HG02970 (cell line): ENCODE results near the gene MEGF9.
"Not testable (repeated sequence)": the region's sequence is repeated elsewhere in the genome, so short reads cannot be mapped to it uniquely, and the experiment has no call there.

ENCODE experiments used
- ATAC-seq: cut with Tn5 transposase; IDR thresholded peaks from one replicate; pipeline ENCODE4 v1.9.1; 2021; ENCODE audit warnings: mild to moderate bottlenecking, moderate library complexity, moderate number of reproducible peaks; ENCODE audit not compliant: unreplicated experiment, low FRiP score

The MEGF9 gene

DNA sequence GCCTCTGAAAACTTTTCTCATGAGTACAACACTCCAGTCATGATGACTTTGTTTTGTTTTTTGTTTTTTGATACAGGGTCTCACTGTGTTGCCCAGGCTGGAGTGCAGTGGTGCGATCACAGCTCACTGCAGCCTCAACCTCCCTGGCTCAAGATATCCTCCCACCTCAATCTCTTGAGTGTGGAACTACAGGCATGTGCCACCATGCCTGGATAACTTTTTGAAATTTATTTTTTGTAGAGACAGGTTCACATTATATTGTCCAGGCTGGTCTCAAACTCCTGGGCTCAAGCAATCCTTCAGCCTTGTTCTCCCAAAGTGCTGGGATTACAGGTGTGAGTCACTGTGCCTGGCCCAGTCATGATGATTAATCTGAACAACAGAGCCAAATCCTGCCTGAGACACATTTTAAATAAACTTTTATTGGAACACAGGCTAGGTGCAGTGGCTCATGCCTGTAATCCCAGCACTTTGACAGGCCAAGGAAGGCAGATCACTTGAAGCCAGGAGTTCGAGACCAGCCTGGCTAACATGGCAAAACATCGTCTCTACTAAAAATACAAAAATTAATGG is 85.3 kb downstream of the MEGF9 start:
- not testable (repeated sequence) for ATAC-seq

DNA sequence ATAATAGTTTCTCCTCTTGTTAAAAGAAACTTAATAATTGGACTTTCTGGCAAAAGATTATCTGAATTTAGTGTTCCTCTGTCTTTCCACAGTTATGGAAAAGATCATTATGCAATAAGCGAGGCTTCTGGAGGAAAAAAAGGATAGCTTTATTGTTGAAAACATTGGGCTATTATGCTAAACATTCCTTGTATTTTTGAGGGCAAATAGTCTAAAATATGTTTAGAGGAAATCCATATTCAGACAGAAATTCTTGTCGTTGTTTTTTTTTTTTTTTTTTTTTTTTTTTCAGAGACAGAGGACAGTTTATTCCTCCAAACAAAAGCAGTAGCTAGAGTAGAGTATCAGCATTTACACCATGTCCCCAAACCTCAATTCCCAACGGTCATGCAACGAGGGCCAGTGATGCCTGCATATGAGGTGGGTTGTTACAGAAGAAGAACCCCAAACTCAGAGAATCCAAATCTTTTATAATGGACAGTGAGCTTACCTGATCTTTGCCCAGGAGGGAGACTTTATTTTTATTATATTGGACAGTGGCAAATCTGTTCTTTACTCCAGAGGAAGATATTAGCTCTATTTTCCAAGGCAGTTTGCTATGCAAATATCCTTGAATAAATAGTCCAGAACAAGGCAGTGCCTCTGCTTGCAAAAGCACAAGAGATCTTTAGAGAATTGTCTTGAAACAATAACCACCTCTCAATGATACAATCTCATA is 85.9 kb downstream of the MEGF9 start:
- ATAC-seq: no peak

DNA sequence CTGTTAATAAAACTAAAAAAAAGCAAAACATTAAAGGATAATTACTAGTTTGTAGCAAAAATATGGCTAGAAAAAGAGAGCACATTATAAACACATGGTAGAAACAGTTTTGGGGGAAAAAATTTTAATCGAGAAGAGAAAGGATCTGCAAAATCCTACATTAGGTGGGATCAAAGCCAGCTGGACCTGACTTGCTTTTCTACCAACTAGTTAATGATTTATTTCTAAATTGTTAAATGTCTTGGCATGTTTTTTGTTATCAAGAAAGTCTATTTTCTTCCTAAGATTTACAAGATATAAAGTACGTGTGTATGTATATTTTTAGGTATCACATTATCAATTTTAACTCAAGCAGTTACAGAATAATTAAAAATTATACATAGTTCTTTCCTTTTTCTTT is 87.2 kb downstream of the MEGF9 start:
- ATAC-seq: no peak

DNA sequence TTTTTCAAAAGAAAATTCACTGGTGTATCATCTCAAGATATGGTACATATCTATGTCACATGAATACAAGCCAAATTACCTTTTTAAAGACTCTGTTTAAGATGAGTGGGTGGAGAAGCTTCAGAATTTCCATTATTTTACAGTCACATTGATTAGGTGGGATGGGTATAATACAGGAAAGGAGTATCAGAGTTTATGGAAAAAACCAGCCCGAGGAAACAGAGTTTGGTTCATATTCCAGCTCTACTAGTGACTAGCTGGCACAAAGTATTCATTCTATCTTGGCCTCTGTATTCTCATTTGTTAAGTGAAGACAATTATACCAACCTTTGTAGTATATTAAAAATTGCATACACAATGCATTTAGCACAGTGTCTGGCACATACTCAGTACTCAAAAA is 87.8 kb downstream of the MEGF9 start:
- no peak for ATAC-seq

DNA sequence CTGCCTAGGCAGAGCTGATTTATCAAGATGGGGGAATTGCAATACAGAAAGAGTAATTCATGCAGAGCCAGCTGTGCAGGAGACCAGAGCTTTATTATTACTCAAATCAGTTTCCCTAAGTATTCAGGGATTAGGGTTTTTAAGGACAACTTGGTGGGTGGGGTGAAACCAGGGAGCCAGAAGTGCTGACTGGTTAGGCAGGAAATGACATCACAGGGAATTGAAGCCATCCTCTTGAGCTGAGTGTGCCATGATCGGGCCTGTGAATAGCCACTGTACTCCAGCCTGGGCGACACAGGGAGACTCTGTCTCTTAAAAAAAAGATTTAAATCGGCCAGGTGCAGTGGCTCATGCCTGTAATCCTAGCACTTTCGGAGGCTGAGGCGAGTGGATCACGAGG is 89.0 kb downstream of the MEGF9 start:
- ATAC-seq: no peak

DNA sequence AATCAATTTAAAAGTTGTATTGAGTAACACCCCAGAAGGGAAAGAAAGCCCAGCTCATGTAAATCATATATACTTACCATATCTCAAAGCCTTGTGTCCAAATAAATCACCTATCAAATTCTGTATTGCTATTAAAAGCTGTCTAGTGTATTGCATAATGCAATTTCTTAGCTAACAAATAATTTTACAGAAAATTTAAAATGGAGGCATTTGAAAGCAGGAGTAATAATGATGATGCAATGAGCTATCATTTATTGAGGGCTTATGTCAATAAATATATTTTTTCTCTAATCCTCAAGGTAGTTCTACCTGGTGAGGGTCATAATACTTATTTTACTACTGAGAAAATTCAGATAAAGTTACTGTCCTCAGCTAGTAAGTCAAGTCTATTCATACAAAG is 91.5 kb downstream of the MEGF9 start:
- ATAC-seq: no peak

DNA sequence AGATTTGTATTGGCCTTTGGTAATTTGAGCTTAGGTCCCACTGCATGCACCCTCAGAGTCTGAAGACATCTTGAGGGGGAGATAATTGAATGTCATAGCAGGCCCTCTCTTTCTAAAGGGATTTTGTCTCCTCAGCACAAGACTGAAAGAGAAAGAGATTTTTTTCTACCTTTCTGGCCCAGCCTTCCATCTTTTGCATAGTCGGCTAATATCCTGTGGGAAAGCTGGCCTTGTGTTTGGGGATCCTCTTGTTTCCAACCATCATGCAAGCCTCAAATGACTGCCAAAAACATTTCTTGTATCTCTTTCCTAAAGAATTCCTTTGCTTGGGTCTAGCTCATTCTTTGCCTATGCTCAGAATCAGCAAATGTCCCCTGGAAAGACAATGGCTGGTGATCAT is 92.3 kb downstream of the MEGF9 start:
- no peak for ATAC-seq

DNA sequence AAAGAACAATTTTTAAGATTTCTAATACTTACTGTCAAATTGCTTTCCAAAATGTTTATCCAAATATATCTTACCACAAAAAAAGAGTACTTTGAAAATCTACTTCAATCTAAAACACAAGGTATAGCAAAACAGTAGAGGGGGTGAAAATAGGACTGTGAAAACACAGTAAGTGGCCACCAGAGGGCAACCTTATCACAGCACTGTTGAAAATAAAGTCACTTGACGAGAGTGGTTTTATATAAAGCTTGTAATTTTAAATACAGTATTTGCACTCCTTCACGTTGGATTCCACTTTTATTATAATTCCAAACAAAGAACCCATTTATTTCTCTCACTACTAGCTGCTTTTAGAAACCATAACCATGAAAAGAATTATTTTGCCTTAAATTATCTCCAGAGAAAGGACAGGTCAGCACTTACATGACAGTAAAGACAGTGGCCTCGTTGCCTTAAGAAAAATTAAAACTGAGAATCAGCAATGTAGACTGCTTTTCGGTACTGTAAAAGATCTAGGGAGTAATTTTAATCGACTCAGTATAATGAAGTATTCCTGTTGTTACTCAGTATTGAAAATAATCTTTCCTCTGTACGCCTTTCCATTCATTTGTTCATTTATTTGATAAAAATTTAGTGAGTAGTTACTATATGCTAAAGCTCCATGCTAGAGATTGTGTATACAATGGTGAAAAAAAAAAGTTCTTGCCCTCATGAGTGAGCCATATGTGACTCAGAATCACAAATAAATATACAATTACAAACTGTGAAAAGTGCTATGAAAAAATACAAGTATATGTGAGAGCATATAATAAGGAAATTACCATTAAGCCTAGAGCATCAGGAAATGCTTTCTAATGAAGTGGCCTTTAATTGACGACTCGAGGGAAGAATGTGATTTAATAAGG is 94.3 kb downstream of the MEGF9 start:
- ATAC-seq: peak; percentile 66

DNA sequence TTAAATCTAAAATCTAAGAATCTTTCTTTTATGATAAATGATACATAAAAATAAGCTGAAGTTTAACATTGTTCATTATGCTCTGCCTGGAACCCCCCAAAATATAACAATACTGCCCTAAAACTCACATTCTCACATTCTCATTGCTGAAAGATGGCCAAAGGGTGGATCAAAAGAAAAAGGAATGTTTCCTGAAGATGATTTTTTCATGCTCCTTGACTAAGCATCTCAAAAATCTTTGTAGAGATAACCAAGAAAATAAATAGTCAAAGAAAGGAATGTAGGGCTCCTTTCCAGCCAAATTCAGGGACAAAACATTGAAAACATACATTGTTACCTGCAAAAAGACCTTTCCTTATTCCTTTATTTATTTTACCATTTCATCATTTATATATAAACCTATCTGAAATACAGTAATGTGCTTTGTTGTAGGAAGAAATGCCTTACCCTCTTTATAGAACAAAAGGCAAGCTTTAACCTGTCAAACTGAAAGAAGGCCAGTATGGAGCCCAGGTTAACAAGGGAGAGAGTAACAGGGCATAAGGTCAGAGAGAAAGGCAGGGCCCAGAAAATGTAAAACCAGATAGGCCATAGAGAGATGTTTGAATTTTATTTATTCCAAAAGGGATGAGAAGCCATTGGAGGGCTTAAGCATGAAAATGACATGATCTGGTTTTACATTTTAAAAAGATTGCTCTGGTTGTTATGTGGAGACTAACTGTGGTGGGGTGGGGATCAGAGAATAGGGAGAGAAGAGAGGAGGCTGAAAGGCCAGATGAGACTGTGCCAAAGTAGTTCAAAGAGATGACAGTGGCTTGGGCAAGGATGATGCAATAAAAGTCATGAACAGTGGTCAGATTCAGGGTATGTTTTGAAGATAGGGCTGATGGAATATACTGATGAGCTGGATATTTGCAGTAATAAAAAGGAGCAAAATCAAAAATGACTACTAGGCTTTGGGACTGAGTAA is 97.0 kb downstream of the MEGF9 start:
- ATAC-seq: no peak

DNA sequence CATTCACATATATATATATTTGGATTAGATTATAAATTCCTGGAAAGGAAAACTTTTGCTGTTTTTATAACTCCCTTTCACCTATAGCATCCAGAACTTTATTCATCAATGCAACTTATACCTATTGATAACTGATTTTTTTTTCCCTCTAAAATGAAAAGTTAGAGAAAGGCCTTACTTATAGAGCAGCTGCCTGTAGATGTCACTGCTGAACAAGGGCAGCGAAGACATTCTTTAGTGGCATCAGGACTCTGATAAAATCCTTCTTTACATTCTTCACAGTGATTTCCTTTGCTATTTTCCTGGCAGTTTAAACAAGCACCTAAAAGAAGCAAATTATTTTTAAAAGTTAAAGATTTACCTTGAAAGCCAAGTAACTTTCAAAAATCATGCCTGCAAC is 102.1 kb downstream of the MEGF9 start:
- ATAC-seq: no peak

DNA sequence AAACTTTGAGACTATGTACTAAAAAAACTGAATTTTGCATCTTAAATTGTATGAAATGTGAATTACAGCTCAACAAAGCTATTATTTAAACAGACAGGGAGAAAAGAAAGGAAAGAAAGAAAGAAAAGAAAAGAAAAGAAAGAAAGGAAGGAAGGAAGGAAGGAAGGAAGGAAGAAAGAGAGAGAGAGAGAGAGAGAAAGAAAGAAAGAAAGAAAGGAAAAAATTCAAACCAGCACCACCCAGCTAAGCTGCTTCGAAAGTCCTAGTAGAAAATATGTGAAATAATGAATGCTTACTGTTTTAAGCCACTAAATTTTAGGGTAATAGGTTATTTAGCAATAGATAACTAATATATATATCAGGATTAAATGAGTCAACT is 102.6 kb downstream of the MEGF9 start:
- ATAC-seq: no peak

DNA sequence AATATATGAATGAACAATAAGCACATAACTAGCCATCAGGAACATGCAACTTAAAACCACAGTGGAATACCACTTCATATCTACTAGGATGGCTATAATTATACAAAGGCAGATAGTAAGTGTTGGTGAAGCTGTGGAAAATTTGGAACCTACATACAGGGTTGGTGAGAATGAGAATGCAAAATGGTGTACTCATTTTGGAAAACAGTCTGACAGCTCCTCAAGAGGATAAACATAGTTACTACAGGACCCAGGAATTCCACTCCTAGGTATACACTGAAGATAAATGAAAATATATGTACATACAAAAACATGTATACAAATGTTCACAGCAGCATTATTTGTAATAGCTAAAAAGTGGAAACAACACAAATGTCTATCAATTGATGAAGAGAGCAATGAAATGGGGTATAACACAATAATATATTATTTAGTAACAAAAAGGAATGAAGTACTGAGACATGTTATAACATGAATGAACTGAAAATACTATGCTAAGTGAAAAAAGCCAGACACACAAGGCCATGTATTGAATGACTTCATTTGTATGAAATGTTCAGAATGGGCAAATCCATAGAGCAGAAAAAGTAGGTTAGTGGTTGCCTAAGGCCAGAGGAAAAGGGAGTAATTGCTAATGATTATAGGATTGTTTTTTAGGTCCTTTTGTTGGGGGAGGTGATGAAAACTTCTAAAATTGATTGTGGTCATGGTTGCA is 103.1 kb downstream of the MEGF9 start:
- ATAC-seq: no peak

DNA sequence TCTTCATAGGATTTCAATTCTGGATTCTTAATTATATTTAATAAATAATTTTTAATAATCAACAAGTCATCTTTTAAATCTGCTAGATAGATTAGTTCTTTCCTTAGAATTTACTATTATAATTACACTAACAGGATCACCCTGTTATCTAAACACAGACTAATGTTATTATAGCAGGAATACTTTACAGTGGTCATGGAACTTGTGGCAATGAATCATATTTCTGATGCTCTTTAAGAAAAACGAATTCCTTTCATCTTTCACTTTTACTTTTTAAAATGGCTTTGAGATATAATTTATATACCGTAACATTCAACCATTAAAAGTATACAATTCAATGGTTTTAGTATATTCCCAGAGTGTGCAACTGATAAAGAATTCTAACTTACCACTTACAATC is 104.6 kb downstream of the MEGF9 start:
- ATAC-seq: no peak

DNA sequence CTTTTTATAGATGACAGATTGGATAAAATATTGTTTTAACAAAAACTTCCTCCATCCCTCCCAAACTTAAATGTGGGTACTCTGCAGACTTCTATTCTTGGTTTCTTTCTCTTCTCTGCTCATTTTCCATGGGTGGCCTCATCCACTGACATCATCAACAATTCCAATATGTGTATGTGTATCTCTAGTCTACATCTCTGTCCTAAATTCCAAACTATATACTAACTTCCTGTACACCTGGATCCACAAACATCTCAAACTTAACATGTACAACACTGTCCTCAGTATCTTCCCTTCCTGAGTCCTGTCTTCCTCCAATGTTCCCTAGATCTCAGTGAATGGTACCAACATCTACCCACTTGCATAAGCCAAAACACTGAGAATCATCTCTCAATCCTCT is 105.8 kb downstream of the MEGF9 start:
- no peak for ATAC-seq

DNA sequence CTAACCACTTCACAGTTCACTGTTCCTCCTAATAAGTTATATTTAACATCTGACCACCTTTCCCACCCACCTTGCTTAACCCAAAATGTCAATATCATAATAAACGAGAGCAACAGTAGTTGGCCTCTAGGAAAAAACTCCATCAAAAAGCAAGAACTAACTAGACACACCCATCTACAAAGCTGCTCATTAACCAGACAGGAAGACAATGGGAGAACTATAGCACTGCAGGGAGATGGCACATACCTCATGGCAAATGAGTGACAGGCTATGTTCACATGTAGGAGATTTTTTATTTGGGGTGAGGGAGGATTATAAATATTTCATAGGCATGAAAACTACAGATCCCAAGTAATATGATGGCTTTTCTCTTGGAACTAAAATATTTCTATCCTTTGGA is 110.7 kb downstream of the MEGF9 start:
- no peak for ATAC-seq

DNA sequence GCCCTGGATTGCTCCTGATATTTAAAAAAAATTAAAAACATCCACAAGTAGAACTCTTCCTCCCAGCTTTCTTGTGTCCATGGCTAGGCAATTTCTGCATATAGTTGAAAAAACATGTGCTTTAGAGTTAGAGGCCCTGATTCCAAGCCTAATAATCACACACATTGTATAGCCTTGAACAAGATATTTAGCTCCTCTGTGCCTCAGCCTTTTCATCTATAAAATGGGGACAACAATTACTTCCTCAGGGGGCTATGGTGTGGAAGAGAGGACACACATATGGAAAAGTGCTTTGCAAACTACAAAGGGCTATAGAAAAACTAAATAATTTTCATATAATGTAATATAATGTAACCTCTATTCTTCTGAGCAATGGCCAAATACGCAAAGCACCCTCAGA is 111.3 kb downstream of the MEGF9 start:
- no peak for ATAC-seq

DNA sequence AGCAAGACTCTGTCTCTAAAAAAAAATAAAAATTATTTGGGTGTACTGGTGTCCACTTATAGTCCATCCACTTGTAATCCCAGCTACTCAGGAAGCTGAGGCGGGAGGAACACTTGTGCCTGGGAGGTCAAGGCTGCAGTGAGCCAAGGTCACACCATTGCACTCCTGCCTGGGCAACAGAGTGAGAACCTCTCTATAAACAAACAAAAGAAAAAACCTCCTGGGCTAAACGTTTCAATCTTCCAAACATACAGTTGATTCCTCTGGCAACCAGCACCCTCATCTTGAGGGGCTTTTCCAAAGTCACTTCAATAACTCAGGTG is 120.4 kb downstream of the MEGF9 start:
- no peak for ATAC-seq

DNA sequence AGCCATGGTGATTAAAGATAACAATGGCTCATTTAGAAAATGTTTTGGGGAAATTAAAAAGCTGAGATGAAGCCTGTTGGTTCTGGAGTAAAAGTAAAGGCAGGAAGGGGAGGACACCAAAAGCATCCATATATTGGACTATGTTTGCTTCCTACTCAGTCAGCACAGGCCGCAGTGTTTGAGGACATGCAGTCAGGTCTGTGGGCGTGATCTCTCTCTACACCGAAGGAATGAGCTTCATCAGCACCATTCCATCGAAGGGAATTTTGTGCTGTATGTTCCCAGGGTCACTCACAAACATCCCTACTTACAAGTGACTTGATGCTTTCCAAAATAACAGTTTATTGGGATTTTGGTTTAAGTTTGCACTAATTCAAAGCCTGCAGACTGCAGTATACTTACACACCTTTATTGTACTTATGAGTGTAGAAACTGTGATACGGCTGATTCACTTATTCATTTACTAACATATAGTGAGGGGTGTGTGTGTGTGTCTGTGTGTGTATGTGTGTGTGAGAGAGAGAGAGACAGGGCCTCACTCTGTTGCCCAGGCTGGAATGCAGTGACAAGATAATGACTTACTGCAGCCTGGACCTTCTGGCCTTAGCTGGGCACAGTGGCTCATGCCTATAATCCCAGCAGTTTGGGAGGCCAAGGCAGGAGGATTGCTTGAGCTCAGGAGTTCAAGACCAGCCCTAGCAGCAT is 120.9 kb downstream of the MEGF9 start:
- no peak for ATAC-seq

DNA sequence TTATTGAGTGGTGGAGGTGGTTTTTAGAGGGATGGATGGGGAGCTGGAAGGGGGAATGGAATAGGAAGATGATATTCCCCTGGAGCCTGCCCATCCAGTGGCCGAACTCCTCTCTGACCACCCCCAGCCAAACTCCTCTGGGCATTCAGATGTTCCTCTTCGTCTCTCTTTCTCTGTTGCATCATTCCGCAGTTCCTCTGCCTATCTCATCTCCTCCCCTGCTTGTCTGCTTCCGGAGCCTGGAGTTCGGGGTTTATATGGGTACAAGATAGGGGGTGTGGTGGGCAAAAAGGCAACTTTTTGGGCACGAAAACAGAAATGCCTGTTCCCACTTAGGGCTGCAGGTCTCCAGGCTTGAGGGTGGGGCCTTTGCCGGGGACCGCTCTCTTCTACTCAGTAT is 122.1 kb downstream of the MEGF9 start:
- no peak for ATAC-seq
